ENCODE measurements around the gene GALNT9.
A peak's percentile ranks its signal among the peaks of the same experiment; 100 is the strongest.
"Not testable (repeated sequence)": the region's sequence is repeated elsewhere in the genome, so short reads cannot be mapped to it uniquely, and the experiment has no call there.

The GALNT9 gene

GRCh38 chr12:132267873-132268272 lies 61.5 kb downstream of the GALNT9 start:
- Histone ChIP-seq H2BK5ac (ENCODE audit: low read depth, low read length, poor library complexity, severe bottlenecking) (no peak overlapping the region), H2BK120ac (ENCODE audit: low read depth, low read length) (no peak overlapping the region), H4K8ac (ENCODE audit: low read length) (no peak overlapping the region), H2BK12ac (ENCODE audit: low read length in 2 of 2) (no peak overlapping the region), H3K18ac (ENCODE audit: low read depth in 1 of 2, low read length in 2 of 2) (no peak overlapping the region), H3K27ac (ENCODE audit: low read length, poor library complexity, severe bottlenecking) (no peak overlapping the region), H3K36me3 (ENCODE audit: control insufficient read depth in 1 of 2, insufficient read depth in 2 of 2, low read depth in 1 of 2, low read length in 2 of 2) (no peaks in the 10 kb centered on the region), H2AK5ac (ENCODE audit: low read length, severe bottlenecking) (no peak overlapping the region), H2BK15ac (ENCODE audit: low read depth, poor library complexity, severe bottlenecking) (no peak overlapping the region), H3K4me3 (ENCODE audit: insufficient read depth in 1 of 2, low read depth in 1 of 2, low read length in 2 of 2) (no peak overlapping the region), H3K4me1 (ENCODE audit: control insufficient read depth, insufficient read depth, low read depth, low read length) (peaks cover 3% of the 10 kb centered on the region), H3K4ac (ENCODE audit: low read depth in 1 of 2, low read length in 2 of 2) (no peak overlapping the region), H3K23ac (ENCODE audit: low read length in 2 of 2) (no peak overlapping the region), H3K4me2 (ENCODE audit: low read length, poor library complexity, severe bottlenecking) (no peak overlapping the region), H4K91ac (ENCODE audit: low read length) (peak overlapping the region; percentile 37), H3K79me1 (replicated peaks; ENCODE audit: low read length, poor library complexity, severe bottlenecking) (no peaks in the 10 kb centered on the region), H3K9me3 (ENCODE audit: control insufficient read depth, low read length) (no peaks in the 10 kb centered on the region), H3K14ac (ENCODE audit: low read length in 2 of 2) (no peak overlapping the region), H2AFZ (ENCODE audit: low read depth, low read length) (no peak overlapping the region), H3K27me3 (ENCODE audit: control insufficient read depth in 1 of 2, insufficient read depth in 1 of 2, low read length in 2 of 2) (peaks cover 0 to 88% of the 10 kb centered on the region in 2 experiments), H3K9ac (ENCODE audit: low read length) (no peak overlapping the region)
- 96% methylated on average over 10 of the region's 10 CpGs for WGBS
- DNase-seq: no peak

GRCh38 chr12:132266802-132267201 lies 62.6 kb downstream of the GALNT9 start:
- H2BK120ac ChIP-seq (ENCODE audit: low read depth, low read length): no peak overlapping the region
- no peaks in the 10 kb centered on the region for H3K9me3 ChIP-seq (ENCODE audit: control insufficient read depth, low read length)
- no peak for DNase-seq
- H4K91ac ChIP-seq (ENCODE audit: low read length): no peak overlapping the region
- 91% methylated on average over 18 of the region's 18 CpGs for WGBS
- no peak overlapping the region for H3K9ac ChIP-seq (ENCODE audit: low read length)
- H3K27ac ChIP-seq (ENCODE audit: low read length, poor library complexity, severe bottlenecking): no peak overlapping the region
- H3K4me1 ChIP-seq (ENCODE audit: control insufficient read depth, insufficient read depth, low read depth, low read length): peaks cover 3% of the 10 kb centered on the region
- H3K4ac ChIP-seq (ENCODE audit: low read depth in 1 of 2, low read length in 2 of 2): no peak overlapping the region
- H2AK5ac ChIP-seq (ENCODE audit: low read length, severe bottlenecking): no peak overlapping the region
- H4K8ac ChIP-seq (ENCODE audit: low read length): no peak overlapping the region
- H3K4me3 ChIP-seq (ENCODE audit: insufficient read depth in 1 of 2, low read depth in 1 of 2, low read length in 2 of 2): no peak overlapping the region
- no peaks in the 10 kb centered on the region for H3K79me1 ChIP-seq (replicated peaks; ENCODE audit: low read length, poor library complexity, severe bottlenecking)
- no peaks in the 10 kb centered on the region for H3K36me3 ChIP-seq (ENCODE audit: control insufficient read depth in 1 of 2, insufficient read depth in 2 of 2, low read depth in 1 of 2, low read length in 2 of 2)
- no peak overlapping the region for H2BK15ac ChIP-seq (ENCODE audit: low read depth, poor library complexity, severe bottlenecking)
- H2BK5ac ChIP-seq (ENCODE audit: low read depth, low read length, poor library complexity, severe bottlenecking): no peak overlapping the region
- no peak overlapping the region for H3K14ac ChIP-seq (ENCODE audit: low read length in 2 of 2)
- H3K18ac ChIP-seq (ENCODE audit: low read depth in 1 of 2, low read length in 2 of 2): no peak overlapping the region
- no peak overlapping the region for H2BK12ac ChIP-seq (ENCODE audit: low read length in 2 of 2)
- H3K27me3 ChIP-seq (ENCODE audit: control insufficient read depth in 1 of 2, insufficient read depth in 1 of 2, low read length in 2 of 2): peaks cover 0 to 91% of the 10 kb centered on the region in 2 experiments
- no peak overlapping the region for H3K23ac ChIP-seq (ENCODE audit: low read length in 2 of 2)
- H3K4me2 ChIP-seq (ENCODE audit: low read length, poor library complexity, severe bottlenecking): no peak overlapping the region
- no peak overlapping the region for H2AFZ ChIP-seq (ENCODE audit: low read depth, low read length)

GRCh38 chr12:132266370-132266769 lies 63.0 kb downstream of the GALNT9 start:
- Histone ChIP-seq H2AK5ac (ENCODE audit: low read length, severe bottlenecking) (no peak overlapping the region), H3K27ac (ENCODE audit: low read length, poor library complexity, severe bottlenecking) (no peak overlapping the region), H2AFZ (ENCODE audit: low read depth, low read length) (no peak overlapping the region), H2BK12ac (ENCODE audit: low read length in 2 of 2) (no peak overlapping the region), H2BK120ac (ENCODE audit: low read depth, low read length) (no peak overlapping the region), H2BK15ac (ENCODE audit: low read depth, poor library complexity, severe bottlenecking) (no peak overlapping the region), H3K79me1 (replicated peaks; ENCODE audit: low read length, poor library complexity, severe bottlenecking) (no peaks in the 10 kb centered on the region), H3K4me3 (ENCODE audit: insufficient read depth in 1 of 2, low read depth in 1 of 2, low read length in 2 of 2) (no peak overlapping the region), H3K9ac (ENCODE audit: low read length) (no peak overlapping the region), H3K4me1 (ENCODE audit: control insufficient read depth, insufficient read depth, low read depth, low read length) (peaks cover 3% of the 10 kb centered on the region), H3K23ac (ENCODE audit: low read length in 2 of 2) (no peak overlapping the region), H4K8ac (ENCODE audit: low read length) (no peak overlapping the region), H3K18ac (ENCODE audit: low read depth in 1 of 2, low read length in 2 of 2) (no peak overlapping the region), H2BK5ac (ENCODE audit: low read depth, low read length, poor library complexity, severe bottlenecking) (no peak overlapping the region), H4K91ac (ENCODE audit: low read length) (no peak overlapping the region), H3K4ac (ENCODE audit: low read depth in 1 of 2, low read length in 2 of 2) (no peak overlapping the region), H3K14ac (ENCODE audit: low read length in 2 of 2) (no peak overlapping the region), H3K36me3 (ENCODE audit: control insufficient read depth in 1 of 2, insufficient read depth in 2 of 2, low read depth in 1 of 2, low read length in 2 of 2) (peaks cover 0 to 2% of the 10 kb centered on the region in 2 experiments), H3K27me3 (ENCODE audit: control insufficient read depth in 1 of 2, insufficient read depth in 1 of 2, low read length in 2 of 2) (peaks cover 0 to 90% of the 10 kb centered on the region in 2 experiments), H3K4me2 (ENCODE audit: low read length, poor library complexity, severe bottlenecking) (no peak overlapping the region), H3K9me3 (ENCODE audit: control insufficient read depth, low read length) (no peaks in the 10 kb centered on the region)
- no peak for DNase-seq
- 86% methylated on average over 9 of the region's 9 CpGs for WGBS

- not testable (repeated sequence) for H4K8ac ChIP-seq (ENCODE audit: low read length)
- WGBS: 94% methylated on average over 27 of the region's 27 CpGs
Measured at GRCh38 chr12:132265822-132266221, 63.6 kb downstream of the GALNT9 start.

More at GRCh38 chr12:132265822-132266221, 63.6 kb downstream of the GALNT9 start:
- not testable (repeated sequence) for H3K9ac ChIP-seq (ENCODE audit: low read length); H2BK15ac ChIP-seq (ENCODE audit: low read depth, poor library complexity, severe bottlenecking); H3K36me3 ChIP-seq (ENCODE audit: control insufficient read depth in 1 of 2, insufficient read depth in 2 of 2, low read depth in 1 of 2, low read length in 2 of 2); H2BK5ac ChIP-seq (ENCODE audit: low read depth, low read length, poor library complexity, severe bottlenecking); H2BK120ac ChIP-seq (ENCODE audit: low read depth, low read length); H2AK5ac ChIP-seq (ENCODE audit: low read length, severe bottlenecking); H3K4me1 ChIP-seq (ENCODE audit: control insufficient read depth, insufficient read depth, low read depth, low read length); H4K91ac ChIP-seq (ENCODE audit: low read length); H3K4ac ChIP-seq (ENCODE audit: low read depth in 1 of 2, low read length in 2 of 2); H3K9me3 ChIP-seq (ENCODE audit: control insufficient read depth, low read length); H3K18ac ChIP-seq (ENCODE audit: low read depth in 1 of 2, low read length in 2 of 2); H2BK12ac ChIP-seq (ENCODE audit: low read length in 2 of 2); H3K79me1 ChIP-seq (replicated peaks; ENCODE audit: low read length, poor library complexity, severe bottlenecking); H2AFZ ChIP-seq (ENCODE audit: low read depth, low read length); H3K4me3 ChIP-seq (ENCODE audit: insufficient read depth in 1 of 2, low read depth in 1 of 2, low read length in 2 of 2); H3K27ac ChIP-seq (ENCODE audit: low read length, poor library complexity, severe bottlenecking); DNase-seq; H3K14ac ChIP-seq (ENCODE audit: low read length in 2 of 2); H3K4me2 ChIP-seq (ENCODE audit: low read length, poor library complexity, severe bottlenecking); H3K23ac ChIP-seq (ENCODE audit: low read length in 2 of 2)
- peaks cover 0 to 91% of the 10 kb centered on the region in 2 experiments for H3K27me3 ChIP-seq (ENCODE audit: control insufficient read depth in 1 of 2, insufficient read depth in 1 of 2, low read length in 2 of 2)
